ENCODE results near the gene LIN54.

The LIN54 gene

GRCh38 chr4:82889287-82889686 lies 121.3 kb downstream of the LIN54 start:
- Histone ChIP-seq H3K4me1 (ENCODE audit: control insufficient read depth, insufficient read depth, low read length) (peaks cover 66% of the 10 kb centered on the region), H3K36me3 (ENCODE audit: control insufficient read depth, insufficient read depth, low read length, severe bottlenecking) (peaks cover 15% of the 10 kb centered on the region), H3K9ac (ENCODE audit: low read length) (peak overlapping the region; percentile 100), H3K27me3 (replicated peaks; ENCODE audit: control insufficient read depth, insufficient read depth, low read length) (no peaks in the 10 kb centered on the region), H3K4me3 (ENCODE audit: low read length) (peak overlapping the region; percentile 99), H3K9me3 (ENCODE audit: control insufficient read depth, low read length) (no peaks in the 10 kb centered on the region)
- no peak for DNase-seq (ENCODE audit: low read depth)

- Histone ChIP-seq H3K4me1 (ENCODE audit: control insufficient read depth, insufficient read depth, low read length) (peaks cover 49% of the 10 kb centered on the region), H3K4me3 (ENCODE audit: low read length) (peak overlapping the region; percentile 76), H3K27me3 (replicated peaks; ENCODE audit: control insufficient read depth, insufficient read depth, low read length) (no peaks in the 10 kb centered on the region), H3K9me3 (ENCODE audit: control insufficient read depth, low read length) (no peaks in the 10 kb centered on the region), H3K36me3 (ENCODE audit: control insufficient read depth, insufficient read depth, low read length, severe bottlenecking) (peaks cover 6% of the 10 kb centered on the region), H3K9ac (ENCODE audit: low read length) (peak overlapping the region; percentile 63)
- DNase-seq (ENCODE audit: low read depth), result no peak
Measured at GRCh38 chr4:82886147-82886942, 124.3 kb downstream of the LIN54 start.

- no peaks in the 10 kb centered on the region for H3K27me3 ChIP-seq (replicated peaks; ENCODE audit: control insufficient read depth, insufficient read depth, low read length)
- H3K4me3 ChIP-seq (ENCODE audit: low read length), result peak overlapping the region; percentile 76
- peaks cover 48% of the 10 kb centered on the region for H3K4me1 ChIP-seq (ENCODE audit: control insufficient read depth, insufficient read depth, low read length)
- H3K9me3 ChIP-seq (ENCODE audit: control insufficient read depth, low read length), result no peaks in the 10 kb centered on the region
- H3K9ac ChIP-seq (ENCODE audit: low read length), result no peak overlapping the region
- DNase-seq (ENCODE audit: low read depth), result no peak
- peaks cover 15% of the 10 kb centered on the region for H3K36me3 ChIP-seq (ENCODE audit: control insufficient read depth, insufficient read depth, low read length, severe bottlenecking)
Measured at GRCh38 chr4:82885410-82885809, 125.2 kb downstream of the LIN54 start.
